B cell (primary cell): ENCODE results near the gene STXBP5L. TPM values are rescaled to one million over a fixed set of nuclear protein-coding genes. Genes with fewer than 3 reads are reported as not detected.

Source experiments
- ATAC-seq: fragments of 200-7000 bp; cut with Tn5 transposase; one replicate; pipeline ENCODE4 v1.10.0; 2021; ENCODE audit warnings: low read depth, mild to moderate bottlenecking, moderate number of reproducible peaks, moderate library complexity
- CTCF ChIA-PET: fragments of 350-600 bp; sonication (Branson Sonifier 250); formaldehyde crosslinking; loops from one replicate; lab custom pipeline; 2021; ENCODE audit warnings: antibody characterized with exemption, inconsistent platforms; lab: Charles Lee
- POLR2A ChIA-PET: fragments of 350-600 bp; sonication (Branson Sonifier 250); formaldehyde crosslinking; loops from one replicate; lab custom pipeline; 2021; ENCODE audit warnings: antibody characterized with exemption; lab: Charles Lee
- DNase-seq: peaks from one replicate; pipeline ENCODE4 v3.0.0; 2013
- H2AFZ ChIP-seq: 2 replicates; pipeline ENCODE4 v1.6.1; 2012; ENCODE audit warnings: mild to moderate bottlenecking, low read depth, low read length; ENCODE audit not compliant: insufficient read depth, poor library complexity, severe bottlenecking
- H3K27ac ChIP-seq, 2 donors: 1 replicate in 1 of 2; 2 replicates in 1 of 2; pipeline ENCODE4 v1.5.1; 2012 to 2013; ENCODE audit warnings: low read length in 2 of 2, mild to moderate bottlenecking in 2 of 2, moderate library complexity in 1 of 2
- H3K27me3 ChIP-seq, 4 experiments: fragments of 200-600 bp in 1 of 4; sonication (generic) in 1 of 4; replicated peaks in 1 of 4; 1 replicate in 2 of 4; 2 replicates in 2 of 4; pipeline versions ENCODE4 v1.6.1 to v1.7.0; 2013 to 2016; ENCODE audit warnings: low read length in 3 of 4, mild to moderate bottlenecking in 2 of 4, mixed read lengths in 1 of 4, moderate library complexity in 1 of 4; ENCODE audit not compliant: insufficient read depth in 4 of 4, control insufficient read depth in 3 of 4; ENCODE audit errors: control extremely low read depth in 1 of 4
- H3K36me3 ChIP-seq, 2 experiments: replicated peaks in 1 of 2; 1 replicate in 1 of 2; 2 replicates in 1 of 2; pipeline versions ENCODE4 v1.6.1 to v1.7.1; 2013; ENCODE audit warnings: low read length in 1 of 2; ENCODE audit not compliant: insufficient read depth in 2 of 2, control insufficient read depth in 1 of 2; ENCODE audit errors: control extremely low read depth in 1 of 2, extremely low read depth in 1 of 2
- H3K4me1 ChIP-seq, 2 donors: fragments of 200-600 bp in 1 of 2; sonication (generic) in 1 of 2; 1 replicate in 1 of 2; 2 replicates in 1 of 2; pipeline versions ENCODE4 v1.5.1 to v1.6.1; 2013 to 2017; ENCODE audit warnings: low read length in 2 of 2; ENCODE audit not compliant: control insufficient read depth in 2 of 2, insufficient read depth in 2 of 2
- H3K4me2 ChIP-seq: replicated peaks from 2 replicates; pipeline ENCODE3; 2012; ENCODE audit warnings: mild to moderate bottlenecking, low read depth, low read length; ENCODE audit not compliant: poor library complexity, severe bottlenecking
- H3K4me3 ChIP-seq, 5 experiments: fragments of 200-600 bp in 1 of 5; sonication (generic) in 1 of 5; 1 replicate in 3 of 5; 2 replicates in 2 of 5; pipeline versions ENCODE4 v1.5.1 to v1.7.0; 2011 to 2016; ENCODE audit warnings: low read length in 4 of 5, mild to moderate bottlenecking in 4 of 5, low read depth in 2 of 5, control low read depth in 1 of 5, moderate library complexity in 1 of 5; ENCODE audit not compliant: insufficient read depth in 1 of 5; ENCODE audit errors: control extremely low read depth in 1 of 5, extremely low read depth in 1 of 5
- H3K79me2 ChIP-seq: fragments of 200-600 bp; sonication (generic); one replicate; pipeline ENCODE4 v1.6.0; 2016; ENCODE audit warnings: low read length; ENCODE audit not compliant: control insufficient read depth, insufficient read depth
- H3K9ac ChIP-seq: fragments of 200-600 bp; sonication (generic); 2 replicates; pipeline ENCODE4 v1.6.1; 2017; ENCODE audit warnings: mild to moderate bottlenecking, low read length, moderate library complexity
- H3K9me3 ChIP-seq, 3 donors: one replicate each; pipeline versions ENCODE4 v1.6.1 to v1.7.1; 2013; ENCODE audit warnings: low read length in 2 of 3; ENCODE audit not compliant: control insufficient read depth in 2 of 3, insufficient read depth in 1 of 3; ENCODE audit errors: control extremely low read depth in 1 of 3
- H4K20me1 ChIP-seq: 2 replicates; pipeline ENCODE4 v1.6.0; 2012; ENCODE audit warnings: mild to moderate bottlenecking, low read length; ENCODE audit not compliant: insufficient read depth, control insufficient read depth, poor library complexity, severe bottlenecking
- H3K27ac Mint-ChIP-seq: one replicate; pipeline ENCODE4 v1.8.0; 2021; ENCODE audit warnings: mixed read lengths
- H3K27me3 Mint-ChIP-seq: one replicate; pipeline ENCODE4 v1.8.0; 2021; ENCODE audit warnings: mixed read lengths
- H3K4me1 Mint-ChIP-seq: one replicate; pipeline ENCODE4 v1.8.0; 2021; ENCODE audit warnings: mixed read lengths
- H3K4me3 Mint-ChIP-seq: one replicate; pipeline ENCODE4 v1.8.0; 2021; ENCODE audit warnings: mixed read lengths
- H3K9me3 Mint-ChIP-seq: one replicate; pipeline ENCODE4 v1.8.0; 2022; ENCODE audit warnings: mixed read lengths; ENCODE audit not compliant: insufficient read depth
- EZH2 ChIP-seq: IDR thresholded peaks from 2 replicates; pipeline ENCODE4 v1.6.1; 2012; ENCODE audit warnings: borderline replicate concordance, low read depth, mild to moderate bottlenecking, moderate library complexity, low read length; ENCODE audit not compliant: insufficient read depth, poor library complexity, severe bottlenecking
- WGBS: methylation state at CpG from one replicate; pipeline ENCODE4 v1.1.5; 2013; ENCODE audit warnings: missing lambda C conversion rate; ENCODE audit not compliant: insufficient coverage; 5-methylcytosine and 5-hydroxymethylcytosine counted together
- intact Hi-C: fragments of 100-400 bp; cut with micrococcal nuclease; formaldehyde crosslinking; loops from one replicate; pipeline ENCODE4 v1.10.0; 2022
- polyA plus RNA-seq: library from polyadenylated mRNA; depleted of rRNA; stranded (reverse); fragments of >200 nt; gene quantifications from 2 replicates; pipeline ENCODE4 v1.2.3, GENCODE V29; 2012
- total RNA-seq, 2 donors: library from RNA; stranded (reverse); fragments of 120-200 nt in 1 of 2; gene quantifications; 1 replicate in 1 of 2; 2 replicates in 1 of 2; pipeline versions ENCODE4 v1.2.3 to v1.2.4, GENCODE V29; 2013 to 2022
- TF ChIP-seq, protein P1 (sequence below): fragments of 200-600 bp; IDR thresholded peaks from one replicate; pipeline ENCODE4 v1.8.0; 2022; ENCODE audit warnings: antibody characterized with exemption, mild to moderate bottlenecking

Gene STXBP5L
- total and polyA plus RNA-seq, 2 donors (not counting 1 experiment from before 2014, with no cell fraction given), result not detected

DNA sequence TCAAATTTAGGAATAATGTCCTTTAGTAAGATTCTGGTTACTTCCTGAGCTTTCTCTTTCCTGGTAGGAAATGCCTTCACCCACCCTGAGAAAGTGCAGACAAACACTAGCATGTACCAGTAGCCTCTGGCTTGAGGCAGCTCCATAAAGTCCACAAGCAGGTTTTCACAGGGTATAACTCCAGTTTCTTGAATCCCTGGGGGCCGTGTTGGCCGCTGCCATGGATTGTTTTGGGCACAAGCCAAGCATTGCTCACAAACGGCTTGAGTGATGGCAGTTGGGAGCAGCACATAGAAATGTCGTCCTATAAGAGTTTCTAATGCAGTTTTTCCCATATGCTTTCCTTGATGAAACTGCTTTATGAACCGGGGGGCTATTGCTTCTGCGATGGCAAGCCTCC lies 164.1 kb downstream of the STXBP5L start:
- intact Hi-C loops, result no loop called here
- no peak overlapping the region for H3K27ac Mint-ChIP-seq
- TF ChIP-seq EZH2, result no peak
- TF ChIP-seq, protein P1, sequence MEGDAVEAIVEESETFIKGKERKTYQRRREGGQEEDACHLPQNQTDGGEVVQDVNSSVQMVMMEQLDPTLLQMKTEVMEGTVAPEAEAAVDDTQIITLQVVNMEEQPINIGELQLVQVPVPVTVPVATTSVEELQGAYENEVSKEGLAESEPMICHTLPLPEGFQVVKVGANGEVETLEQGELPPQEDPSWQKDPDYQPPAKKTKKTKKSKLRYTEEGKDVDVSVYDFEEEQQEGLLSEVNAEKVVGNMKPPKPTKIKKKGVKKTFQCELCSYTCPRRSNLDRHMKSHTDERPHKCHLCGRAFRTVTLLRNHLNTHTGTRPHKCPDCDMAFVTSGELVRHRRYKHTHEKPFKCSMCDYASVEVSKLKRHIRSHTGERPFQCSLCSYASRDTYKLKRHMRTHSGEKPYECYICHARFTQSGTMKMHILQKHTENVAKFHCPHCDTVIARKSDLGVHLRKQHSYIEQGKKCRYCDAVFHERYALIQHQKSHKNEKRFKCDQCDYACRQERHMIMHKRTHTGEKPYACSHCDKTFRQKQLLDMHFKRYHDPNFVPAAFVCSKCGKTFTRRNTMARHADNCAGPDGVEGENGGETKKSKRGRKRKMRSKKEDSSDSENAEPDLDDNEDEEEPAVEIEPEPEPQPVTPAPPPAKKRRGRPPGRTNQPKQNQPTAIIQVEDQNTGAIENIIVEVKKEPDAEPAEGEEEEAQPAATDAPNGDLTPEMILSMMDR, result no peak

DNA sequence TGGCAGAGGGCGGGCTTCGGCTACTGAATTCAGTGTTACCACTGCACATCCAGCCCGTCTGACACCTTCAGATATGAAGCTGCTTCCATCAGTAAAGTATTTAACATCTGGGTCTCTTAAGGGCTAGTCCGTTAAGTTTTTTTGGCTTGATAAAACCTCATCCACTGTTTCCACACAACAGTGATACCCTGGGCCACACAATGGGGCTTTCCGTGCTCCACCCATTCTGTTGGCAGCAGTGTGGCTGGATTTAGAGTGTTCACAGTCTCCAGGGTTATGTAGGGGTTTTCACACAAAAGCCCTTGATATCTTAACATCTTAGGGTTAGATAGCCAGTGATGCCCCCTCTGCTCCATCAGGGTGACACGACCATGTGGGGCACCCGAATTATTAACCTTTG lies 165.0 kb downstream of the STXBP5L start:
- H3K9me3 Mint-ChIP-seq, result no peaks in the 10 kb centered on the region
- no peak overlapping the region for H2AFZ ChIP-seq
- no peak overlapping the region for H3K4me2 ChIP-seq
- H3K27me3 ChIP-seq, result no peaks in the 10 kb centered on the region
- no peak for DNase-seq
- H3K27ac ChIP-seq, result no peak overlapping the region
- H3K4me3 Mint-ChIP-seq, result no peak overlapping the region
- intact Hi-C loops, result no loop called here
- TF ChIP-seq, protein P1, result no peak
- TF ChIP-seq EZH2, result no peak
- H3K4me3 ChIP-seq, result no peak overlapping the region
- no peak for ATAC-seq
- H4K20me1 ChIP-seq, result no peaks in the 10 kb centered on the region
- CTCF ChIA-PET, result no interaction called here
- no peak overlapping the region for H3K9ac ChIP-seq
- no peaks in the 10 kb centered on the region for H3K4me1 Mint-ChIP-seq
- H3K36me3 ChIP-seq, result no peaks in the 10 kb centered on the region
- H3K9me3 ChIP-seq, result no peaks in the 10 kb centered on the region
- H3K27me3 Mint-ChIP-seq, result no peaks in the 10 kb centered on the region
- no peaks in the 10 kb centered on the region for H3K79me2 ChIP-seq
- no peak overlapping the region for H3K27ac Mint-ChIP-seq
- no peaks in the 10 kb centered on the region for H3K4me1 ChIP-seq
- POLR2A ChIA-PET, result no interaction called here
- 88% methylated on average over 5 of the region's 7 CpGs for WGBS

More for the DNA sequence above, 164.1 kb downstream of the STXBP5L start:
- H3K9me3 Mint-ChIP-seq, result no peaks in the 10 kb centered on the region
- Histone ChIP-seq H3K9me3 (no peaks in the 10 kb centered on the region), H2AFZ (no peak overlapping the region), H4K20me1 (no peaks in the 10 kb centered on the region), H3K27ac (no peak overlapping the region), H3K79me2 (no peaks in the 10 kb centered on the region), H3K27me3 (no peaks in the 10 kb centered on the region), H3K9ac (no peak overlapping the region), H3K4me1 (no peaks in the 10 kb centered on the region), H3K4me2 (no peak overlapping the region), H3K36me3 (no peaks in the 10 kb centered on the region), H3K4me3 (no peak overlapping the region)
- ATAC-seq (no peak), DNase-seq (no peak)
- ChIA-PET CTCF (no interaction called here), POLR2A (no interaction called here)
- no peaks in the 10 kb centered on the region for H3K27me3 Mint-ChIP-seq
- no peaks in the 10 kb centered on the region for H3K4me1 Mint-ChIP-seq
- WGBS, result 68% methylated on average over 4 of the region's 6 CpGs
- no peak overlapping the region for H3K4me3 Mint-ChIP-seq
